ENCODE data around the gene CYP4A22.

GRCh38 chr1:47147047-47147785, 10.0 kb downstream of the CYP4A22 start:
- TF ChIP-seq POLR2A (IDR thresholded peaks at IDR 0.05), result no peak
- TF ChIP-seq CTCF (IDR thresholded peaks at IDR 0.05), result no peak

Measured in esophagus squamous epithelium (tissue), 4 donors.